Measurements from ENCODE around the gene ST6GALNAC6. TPM values are rescaled to one million over a fixed set of nuclear protein-coding genes. Genes with fewer than 3 reads are reported as not detected.

ST6GALNAC6 gene
- total and polyA plus RNA-seq, 2 of the 8 experiments (the other 6 are each of a cell fraction or from before 2014, with no cell fraction given), result 43.7 to 64.4 TPM

GRCh38 chr9:127918183-127919107 is 19.0 kb upstream of the ST6GALNAC6 start (continued):
- TF ChIP-seq KDM1A (IDR thresholded peaks at IDR 0.05; ENCODE audit: borderline replicate concordance, low read length), result no peak
- TF ChIP-seq PHF8 (conservative IDR thresholded peaks at IDR 0.05; ENCODE audit: low read depth, low read length), result no peak
- TF ChIP-seq SP4 (IDR thresholded peaks at IDR 0.05; ENCODE audit: low read length), result no peak
- TF ChIP-seq EP300 (IDR thresholded peaks at IDR 0.05; ENCODE audit: borderline replicate concordance in 1 of 2, low read depth in 2 of 2, low read length in 2 of 2), result no peak
- TF ChIP-seq SRF (IDR thresholded peaks at IDR 0.05; ENCODE audit: low read depth, low read length), result no peak
- TF ChIP-seq HDAC6 (IDR thresholded peaks at IDR 0.05; ENCODE audit: low read depth, low read length), result no peak
- no peak for TF ChIP-seq CEBPB (IDR thresholded peaks at IDR 0.05; ENCODE audit: low read depth, low read length)
- no peak for TF ChIP-seq TAF1 (IDR thresholded peaks at IDR 0.05; ENCODE audit: low read depth, low read length)
- TF ChIP-seq HDAC2 (IDR thresholded peaks at IDR 0.05; ENCODE audit: borderline replicate concordance in 1 of 2, low read depth in 2 of 2, low read length in 2 of 2), result no peak
- no peak for TF ChIP-seq SP1 (IDR thresholded peaks at IDR 0.05; ENCODE audit: low read depth, low read length)
- TF ChIP-seq NANOG (IDR thresholded peaks at IDR 0.05; ENCODE audit: insufficient read depth, low read depth, low read length, poor library complexity, severe bottlenecking), result no peak
- no peak for TF ChIP-seq MAFK (IDR thresholded peaks at IDR 0.05; ENCODE audit: low read depth, low read length)
- no peak for TF ChIP-seq TCF12 (IDR thresholded peaks at IDR 0.05; ENCODE audit: low read depth, low read length)
